Osteocyte (in vitro differentiated cells): ENCODE results near the gene NDST1. TPM values are rescaled to one million over a fixed set of nuclear protein-coding genes. Genes with fewer than 3 reads are reported as not detected.
A peak's percentile ranks its signal among the peaks of the same experiment; 100 is the strongest.

Source experiments
- DNase-seq: peaks from one replicate; pipeline ENCODE4 v3.0.0; 2021; ENCODE audit warnings: mixed read lengths; ENCODE audit not compliant: unreplicated experiment; ENCODE audit errors: extremely low spot score
- H3K27ac Mint-ChIP-seq: one replicate; pipeline ENCODE4 v1.8.0; 2021; ENCODE audit warnings: mild to moderate bottlenecking, mixed read lengths; ENCODE audit not compliant: unreplicated experiment
- H3K27me3 Mint-ChIP-seq: one replicate; pipeline ENCODE4 v1.8.0; 2021; ENCODE audit warnings: mixed read lengths; ENCODE audit not compliant: unreplicated experiment
- H3K36me3 Mint-ChIP-seq: one replicate; pipeline ENCODE4 v1.8.0; 2021; ENCODE audit warnings: mixed read lengths; ENCODE audit not compliant: unreplicated experiment
- H3K4me1 Mint-ChIP-seq: one replicate; pipeline ENCODE4 v1.8.0; 2021; ENCODE audit warnings: mixed read lengths; ENCODE audit not compliant: unreplicated experiment
- H3K4me3 Mint-ChIP-seq: one replicate; pipeline ENCODE4 v1.8.0; 2021; ENCODE audit warnings: mild to moderate bottlenecking, moderate library complexity, mixed read lengths; ENCODE audit not compliant: unreplicated experiment
- H3K9me3 Mint-ChIP-seq: one replicate; pipeline ENCODE4 v1.8.0; 2021; ENCODE audit warnings: mixed read lengths; ENCODE audit not compliant: unreplicated experiment
- CTCF ChIP-seq: fragments of 200-600 bp; sonication (generic); IDR thresholded peaks from 2 replicates; pipeline ENCODE4 v1.5.0; 2021; ENCODE audit warnings: antibody characterized with exemption, mild to moderate bottlenecking, moderate library complexity
- total RNA-seq: library from RNA; stranded (reverse); gene quantifications from 2 replicates; pipeline ENCODE4 v1.2.1, GENCODE V29; 2021

The NDST1 gene
- total RNA-seq, 1 donor from 2014 or later, result 110 TPM

GRCh38 chr5:150490296-150490669 is 17.6 kb upstream of the NDST1 start:
- H3K36me3 Mint-ChIP-seq, result no peaks in the 10 kb centered on the region
- no peaks in the 10 kb centered on the region for H3K27me3 Mint-ChIP-seq
- H3K4me3 Mint-ChIP-seq, result no peak overlapping the region
- DNase-seq, result no peak
- peaks cover 61% of the 10 kb centered on the region for H3K4me1 Mint-ChIP-seq
- H3K27ac Mint-ChIP-seq, result peak overlapping the region; percentile 15
- no peak for TF ChIP-seq CTCF
- no peaks in the 10 kb centered on the region for H3K9me3 Mint-ChIP-seq

GRCh38 chr5:150490754-150491153 is 17.2 kb upstream of the NDST1 start:
- Mint-ChIP-seq H3K4me1 (peaks cover 63% of the 10 kb centered on the region), H3K36me3 (no peaks in the 10 kb centered on the region), H3K27me3 (no peaks in the 10 kb centered on the region), H3K9me3 (no peaks in the 10 kb centered on the region), H3K4me3 (no peak overlapping the region), H3K27ac (peak overlapping the region; percentile 70)
- no peak for TF ChIP-seq CTCF
- no peak for DNase-seq

GRCh38 chr5:150491876-150492275 is 16.1 kb upstream of the NDST1 start:
- Mint-ChIP-seq H3K36me3 (no peaks in the 10 kb centered on the region), H3K4me1 (peaks cover 73% of the 10 kb centered on the region), H3K27me3 (no peaks in the 10 kb centered on the region), H3K4me3 (no peak overlapping the region), H3K9me3 (no peaks in the 10 kb centered on the region), H3K27ac (peak overlapping the region; percentile 70)
- DNase-seq, result no peak
- no peak for TF ChIP-seq CTCF

- Mint-ChIP-seq H3K27ac (peak overlapping the region; percentile 70), H3K27me3 (no peaks in the 10 kb centered on the region), H3K36me3 (no peaks in the 10 kb centered on the region), H3K4me3 (no peak overlapping the region), H3K9me3 (no peaks in the 10 kb centered on the region), H3K4me1 (peaks cover 73% of the 10 kb centered on the region)
- no peak for DNase-seq
- TF ChIP-seq CTCF, result no peak
These were observed 15.3 kb upstream of the NDST1 start for GRCh38 chr5:150492621-150493020.

- no peak for DNase-seq
- Mint-ChIP-seq H3K27ac (peak overlapping the region; percentile 94), H3K4me3 (no peak overlapping the region), H3K4me1 (peaks cover 67% of the 10 kb centered on the region), H3K27me3 (no peaks in the 10 kb centered on the region), H3K9me3 (no peaks in the 10 kb centered on the region), H3K36me3 (no peaks in the 10 kb centered on the region)
- TF ChIP-seq CTCF, result no peak
These were observed 11.8 kb upstream of the NDST1 start for GRCh38 chr5:150496098-150496497.
